Osteoblast (primary cell): Measurements from ENCODE around the gene DCC. TPM values are rescaled to one million over a fixed set of nuclear protein-coding genes. Genes with fewer than 3 reads are reported as not detected.

Source experiments
- DNase-seq: peaks from one replicate; pipeline ENCODE4 v3.0.0; 2011; ENCODE audit warnings: low spot score, mixed read lengths; ENCODE audit not compliant: insufficient read length; ENCODE audit errors: missing footprints
- H2AFZ ChIP-seq: 2 replicates; pipeline ENCODE4 v1.6.0; 2011; ENCODE audit warnings: mild to moderate bottlenecking, low read length
- H3K27ac ChIP-seq: 2 replicates; pipeline ENCODE4 v1.5.1; 2011; ENCODE audit warnings: mild to moderate bottlenecking, low read depth, low read length, moderate library complexity
- H3K27me3 ChIP-seq: 2 replicates; pipeline ENCODE4 v1.6.0; 2012; ENCODE audit warnings: mild to moderate bottlenecking, control low read depth, inconsistent platforms, low read length, moderate library complexity; ENCODE audit not compliant: insufficient read depth
- H3K36me3 ChIP-seq: 2 replicates; pipeline ENCODE4 v1.5.1; 2011; ENCODE audit warnings: mild to moderate bottlenecking, low read length, control low read depth, moderate library complexity; ENCODE audit not compliant: insufficient read depth
- H3K4me1 ChIP-seq: 2 replicates; pipeline ENCODE4 v1.5.1; 2011; ENCODE audit warnings: mild to moderate bottlenecking, low read length, control low read depth, moderate library complexity; ENCODE audit not compliant: insufficient read depth
- H3K4me2 ChIP-seq: 2 replicates; pipeline ENCODE4 v1.6.0; 2011; ENCODE audit warnings: mild to moderate bottlenecking, low read length; ENCODE audit not compliant: insufficient read depth
- H3K4me3 ChIP-seq: fragments of 200-600 bp; sonication (generic); 3 replicates; pipeline ENCODE4 v1.5.1; 2012; ENCODE audit warnings: mild to moderate bottlenecking, low read length, inconsistent platforms; ENCODE audit not compliant: insufficient read depth
- H3K79me2 ChIP-seq: 2 replicates; pipeline ENCODE4 v1.6.0; 2012; ENCODE audit warnings: mild to moderate bottlenecking, low read length, control low read depth, inconsistent platforms; ENCODE audit not compliant: insufficient read depth
- H3K9me3 ChIP-seq: 2 replicates; pipeline ENCODE4 v1.5.1; 2011; ENCODE audit warnings: low read depth, low read length, control low read depth
- H4K20me1 ChIP-seq: 2 replicates; pipeline ENCODE4 v1.6.0; 2012; ENCODE audit warnings: mild to moderate bottlenecking, low read length, control low read depth; ENCODE audit not compliant: insufficient read depth
- CTCF ChIP-seq: IDR thresholded peaks from 2 replicates; pipeline ENCODE4 v1.5.1; 2011; ENCODE audit warnings: mild to moderate bottlenecking, low read depth, low read length, moderate library complexity; ENCODE audit errors: extremely low read depth
- small RNA-seq: library from RNA; depleted of rRNA; stranded (forward); fragments of <200 nt; gene quantifications from one replicate; pipeline ENCODE3, GENCODE V24; 2012
- total RNA-seq: library from RNA; depleted of rRNA; stranded (reverse); fragments of >200 nt; gene quantifications from 2 replicates; pipeline ENCODE4 v1.2.3, GENCODE V29; 2012

The DCC gene
- total RNA-seq, 1 donor = not detected

GRCh38 chr18:53560546-53560945 lies 1220.5 kb downstream of the DCC start:
- no peaks in the 10 kb centered on the region for H3K79me2 ChIP-seq
- no peaks in the 10 kb centered on the region for H3K27me3 ChIP-seq
- H3K4me2 ChIP-seq = no peak overlapping the region
- H3K36me3 ChIP-seq = no peaks in the 10 kb centered on the region
- no peak for DNase-seq
- no peaks in the 10 kb centered on the region for H3K4me1 ChIP-seq
- no peak for TF ChIP-seq CTCF
- H3K27ac ChIP-seq = no peak overlapping the region
- H4K20me1 ChIP-seq = no peaks in the 10 kb centered on the region
- H3K4me3 ChIP-seq = no peak overlapping the region
- H3K9me3 ChIP-seq = no peaks in the 10 kb centered on the region
- no peak overlapping the region for H2AFZ ChIP-seq

GRCh38 chr18:53566626-53567025 lies 1226.6 kb downstream of the DCC start:
- no peak overlapping the region for H3K4me2 ChIP-seq
- no peaks in the 10 kb centered on the region for H3K36me3 ChIP-seq
- no peak overlapping the region for H2AFZ ChIP-seq
- no peak for DNase-seq
- H3K27ac ChIP-seq = no peak overlapping the region
- no peaks in the 10 kb centered on the region for H3K27me3 ChIP-seq
- TF ChIP-seq CTCF = no peak
- no peak overlapping the region for H3K4me3 ChIP-seq
- no peaks in the 10 kb centered on the region for H3K4me1 ChIP-seq
- H4K20me1 ChIP-seq = no peaks in the 10 kb centered on the region
- H3K79me2 ChIP-seq = no peaks in the 10 kb centered on the region
- H3K9me3 ChIP-seq = no peaks in the 10 kb centered on the region

GRCh38 chr18:53567929-53568574 lies 1228.1 kb downstream of the DCC start:
- no peak overlapping the region for H3K27ac ChIP-seq
- H3K4me3 ChIP-seq = no peak overlapping the region
- H4K20me1 ChIP-seq = no peaks in the 10 kb centered on the region
- H2AFZ ChIP-seq = no peak overlapping the region
- no peaks in the 10 kb centered on the region for H3K4me1 ChIP-seq
- H3K27me3 ChIP-seq = no peaks in the 10 kb centered on the region
- H3K9me3 ChIP-seq = no peaks in the 10 kb centered on the region
- TF ChIP-seq CTCF = peak; percentile 53
- H3K36me3 ChIP-seq = no peaks in the 10 kb centered on the region
- H3K4me2 ChIP-seq = no peak overlapping the region
- H3K79me2 ChIP-seq = no peaks in the 10 kb centered on the region
- DNase-seq = no peak

Small RNA genes lying within 50 kb of the gene (small RNA-seq; reads per million reads assigned to genes)
- gene AC011155.1 (not detected), gene MIR4528 (not detected)
